T-helper 17 cell (primary cell): ENCODE results near the gene PDE12. TPM values are rescaled to one million over a fixed set of nuclear protein-coding genes. Genes with fewer than 3 reads are reported as not detected.
"Not testable (repeated sequence)": the region's sequence is repeated elsewhere in the genome, so short reads cannot be mapped to it uniquely, and the experiment has no call there.

Source experiments
- ATAC-seq: fragments of 150-1000 bp; cut with Tn5 transposase; 2 replicates; pipeline ENCODE4 v1.10.0; 2021; ENCODE audit warnings: mild to moderate bottlenecking, moderate library complexity
- DNase-seq, 3 donors: peaks; one replicate each; pipeline versions ENCODE4 v3.0.0 to v3.0.0-alpha.2; 2020 to 2021
- H3K9me3 ChIP-seq: one replicate; pipeline ENCODE4 v1.7.0; 2013; ENCODE audit warnings: low read length, mild to moderate bottlenecking; ENCODE audit not compliant: control insufficient read depth, poor library complexity, severe bottlenecking
- H3K27ac Mint-ChIP-seq: one replicate; pipeline ENCODE4 v1.8.0; 2022; ENCODE audit warnings: mild to moderate bottlenecking, moderate library complexity, mixed read lengths
- H3K27me3 Mint-ChIP-seq: one replicate; pipeline ENCODE4 v1.8.0; 2022; ENCODE audit warnings: mixed read lengths
- H3K36me3 Mint-ChIP-seq: one replicate; pipeline ENCODE4 v1.8.0; 2022; ENCODE audit warnings: low read depth, mixed read lengths
- H3K4me1 Mint-ChIP-seq: one replicate; pipeline ENCODE4 v1.8.0; 2022; ENCODE audit warnings: mild to moderate bottlenecking, mixed read lengths
- H3K4me3 Mint-ChIP-seq: one replicate; pipeline ENCODE4 v1.8.0; 2022; ENCODE audit warnings: mild to moderate bottlenecking, moderate library complexity, mixed read lengths
- total RNA-seq, 4 donors: library from RNA in 2 of 4; stranded (reverse) in 2 of 4; gene quantifications; one replicate each; pipeline ENCODE4 v1.2.3 and lab custom pipeline; 2022 to 2026

The PDE12 gene
- total RNA-seq, 2 donors from 2014 or later: 30.2 to 31.7 TPM

DNA sequence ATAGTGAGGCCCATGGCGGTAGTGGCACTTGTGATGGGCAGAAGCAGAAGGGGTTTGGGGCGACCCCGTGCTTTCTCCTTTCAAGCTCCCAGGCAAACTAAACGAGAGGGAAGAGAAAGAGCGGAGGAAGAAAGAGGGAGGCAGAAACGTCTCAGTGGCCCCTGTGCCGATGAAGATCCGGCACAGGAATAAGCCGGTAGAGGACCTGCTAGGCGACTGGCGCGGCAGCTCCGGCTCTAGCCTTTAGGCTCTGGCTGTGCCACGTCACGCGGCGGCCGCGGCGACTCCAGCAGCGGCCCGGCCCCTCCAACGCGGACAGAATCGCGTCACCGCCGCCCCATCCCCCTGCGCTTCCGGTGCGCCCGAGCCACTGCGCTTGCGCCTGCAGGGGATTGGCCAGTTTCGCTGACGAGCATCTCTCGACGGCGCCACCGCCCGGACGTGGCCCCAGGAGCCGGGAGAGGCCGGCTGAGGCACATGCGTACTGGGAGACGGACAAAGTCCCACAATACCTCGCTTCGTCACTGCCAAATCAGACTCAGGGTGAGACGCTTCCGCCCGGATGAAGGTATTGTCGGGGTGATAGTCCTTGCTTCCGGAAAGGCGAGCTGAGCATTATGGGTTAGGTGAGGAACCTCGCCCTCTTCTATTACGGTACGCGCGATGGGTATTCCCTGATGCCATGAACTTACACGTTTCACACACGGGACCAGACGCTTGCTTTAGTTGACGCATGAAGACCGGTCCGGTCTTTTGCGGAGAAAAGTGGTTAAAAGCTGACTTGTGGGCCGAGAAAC, 41.3 kb downstream of the PDE12 start, which contains the start of gene ARF4:
ARF4 (minus strand) TSS at position 218 of the 797 bp plus-strand sequence; CDS start at position 14, 204 bp downstream.
- Mint-ChIP-seq H3K4me1 (peaks cover 35% of the 10 kb centered on the region), H3K36me3 (peaks cover 2% of the 10 kb centered on the region), H3K4me3 (peak within 1 kb of the TSS; percentile 97), H3K27ac (peak within 1 kb of the TSS; percentile 99), H3K27me3 (no peaks in the 10 kb centered on the region)
- DNase-seq: peak; percentile 99 to 100 (median 99)
- H3K9me3 ChIP-seq: no peaks in the 10 kb centered on the region
- ATAC-seq: peak; percentile 87

DNA sequence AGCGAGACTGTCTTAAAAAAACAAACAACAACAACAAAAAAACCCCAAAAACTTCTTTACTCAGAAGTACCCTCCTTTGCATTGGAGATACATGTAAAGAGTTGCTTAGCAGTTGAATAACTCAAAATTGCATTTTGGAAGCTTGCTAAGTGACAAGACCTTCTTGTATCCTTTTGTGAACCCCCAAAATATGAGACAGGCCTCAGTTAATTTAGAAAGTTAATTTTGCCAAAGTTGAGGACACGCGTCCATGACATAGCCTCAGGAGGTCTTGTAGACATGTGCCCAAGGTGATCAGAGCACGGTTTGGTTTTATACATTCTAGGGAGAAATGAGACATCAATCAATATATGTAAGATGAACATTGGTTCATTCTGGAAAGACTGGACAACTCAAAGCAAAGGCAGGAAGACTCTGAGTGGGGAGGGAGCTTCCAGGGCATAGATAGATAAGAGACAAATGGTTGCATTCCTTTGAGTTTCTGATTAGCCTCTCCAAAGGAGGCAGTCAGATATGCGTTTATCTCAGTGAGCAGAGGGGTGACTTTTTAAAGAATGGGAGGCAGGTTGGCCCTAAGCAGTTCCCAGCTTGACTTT, 42.8 kb downstream of the PDE12 start:
- Mint-ChIP-seq H3K27me3 (no peaks in the 10 kb centered on the region), H3K27ac (peak overlapping the region; percentile 99), H3K4me3 (peak overlapping the region; percentile 97), H3K4me1 (peaks cover 28% of the 10 kb centered on the region), H3K36me3 (peaks cover 2% of the 10 kb centered on the region)
- ATAC-seq (no peak), DNase-seq (no peak)
- no peaks in the 10 kb centered on the region for H3K9me3 ChIP-seq

DNA sequence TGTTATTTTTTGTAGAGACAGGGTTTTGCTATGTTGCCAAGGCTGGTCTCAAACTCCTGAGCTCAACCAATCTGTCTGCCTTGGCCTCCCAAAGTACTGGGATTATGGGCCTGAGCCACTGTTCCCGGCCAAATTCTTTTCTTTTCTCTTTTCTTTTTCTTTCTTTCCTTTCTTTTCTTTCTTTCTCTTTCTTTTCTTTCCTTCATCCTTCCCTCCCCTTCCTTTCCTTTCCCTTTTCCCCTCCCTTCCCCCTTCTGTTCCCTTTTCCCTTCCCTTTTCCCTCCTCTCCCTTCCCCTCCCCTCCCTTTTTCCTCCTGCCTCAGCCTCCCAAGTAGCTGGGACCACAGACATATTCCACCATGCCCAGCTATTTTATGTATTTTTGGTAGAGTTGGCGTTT, 44.1 kb downstream of the PDE12 start:
- no peaks in the 10 kb centered on the region for H3K9me3 ChIP-seq
- Mint-ChIP-seq H3K27ac (peak overlapping the region; percentile 99), H3K4me3 (no peak overlapping the region), H3K36me3 (peaks cover 5% of the 10 kb centered on the region), H3K4me1 (peaks cover 19% of the 10 kb centered on the region), H3K27me3 (no peaks in the 10 kb centered on the region)
- no peak for DNase-seq
- no peak for ATAC-seq

DNA sequence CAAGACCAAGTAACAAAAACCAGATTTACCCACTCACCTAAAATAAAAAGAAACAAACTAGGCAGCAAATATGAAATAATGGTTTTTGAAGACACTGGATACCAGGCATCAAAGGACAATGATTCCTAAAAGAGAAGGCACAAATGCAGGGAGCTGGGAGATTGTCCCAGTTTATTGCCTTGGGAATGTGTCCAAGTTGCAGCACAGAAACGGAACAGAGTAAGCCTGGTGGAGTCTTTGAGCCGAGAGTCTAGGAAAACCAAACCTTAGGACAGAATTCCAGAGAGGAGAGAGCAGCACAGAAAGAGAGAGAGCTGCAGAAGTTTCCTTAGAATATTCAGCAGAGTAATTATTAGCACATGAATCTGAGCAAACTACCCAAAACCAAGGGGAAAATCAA, 48.9 kb downstream of the PDE12 start:
- no peaks in the 10 kb centered on the region for H3K9me3 ChIP-seq
- no peak overlapping the region for H3K27ac Mint-ChIP-seq
- H3K36me3 Mint-ChIP-seq: peaks cover 5% of the 10 kb centered on the region
- DNase-seq (no peak), ATAC-seq (no peak)
- no peaks in the 10 kb centered on the region for H3K27me3 Mint-ChIP-seq
- no peaks in the 10 kb centered on the region for H3K4me1 Mint-ChIP-seq
- peak overlapping the region; percentile 41 for H3K4me3 Mint-ChIP-seq

DNA sequence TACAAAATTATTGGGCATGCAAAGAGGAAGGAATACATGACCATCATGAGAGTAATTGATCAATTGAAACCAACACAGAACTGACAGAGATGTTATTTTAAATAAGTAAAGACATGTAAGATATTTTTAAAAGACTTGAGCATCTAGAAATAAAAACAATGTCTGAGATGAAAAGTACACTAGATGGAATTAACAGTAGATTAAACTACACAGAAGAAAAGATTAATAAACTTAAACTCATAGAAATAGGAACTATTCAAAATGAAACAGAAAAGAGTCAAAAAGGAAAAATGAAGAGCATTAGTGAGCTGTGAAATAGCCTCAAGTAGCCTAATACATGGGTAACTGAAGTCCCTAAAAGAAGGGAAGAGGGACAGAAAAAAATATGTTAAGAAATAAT, 49.6 kb downstream of the PDE12 start:
- peaks cover 5% of the 10 kb centered on the region for H3K36me3 Mint-ChIP-seq

DNA sequence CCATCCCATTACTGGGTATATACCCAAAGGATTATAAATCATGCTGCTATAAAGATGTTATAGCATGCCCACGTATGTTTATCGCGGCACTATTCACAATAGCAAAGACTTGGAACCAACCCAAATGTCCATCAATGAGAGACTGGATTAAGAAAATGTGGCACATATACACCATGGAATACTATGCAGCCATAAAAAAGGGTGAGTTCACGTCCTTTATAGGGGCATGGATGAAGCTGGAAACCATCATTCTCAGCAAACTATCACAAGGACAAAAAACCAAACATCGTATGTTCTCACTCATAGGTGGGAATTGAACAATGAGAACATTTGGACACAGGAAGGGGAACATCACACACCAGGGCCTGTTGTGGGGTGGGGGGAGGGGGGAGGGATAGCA, 55.8 kb downstream of the PDE12 start:
- ATAC-seq: not testable (repeated sequence)

More for the DNA sequence above, 49.6 kb downstream of the PDE12 start:
- Mint-ChIP-seq H3K27ac (no peak overlapping the region), H3K4me1 (no peaks in the 10 kb centered on the region), H3K27me3 (no peaks in the 10 kb centered on the region), H3K4me3 (no peak overlapping the region)
- H3K9me3 ChIP-seq: no peaks in the 10 kb centered on the region
- ATAC-seq: no peak
- no peak for DNase-seq

DNA sequence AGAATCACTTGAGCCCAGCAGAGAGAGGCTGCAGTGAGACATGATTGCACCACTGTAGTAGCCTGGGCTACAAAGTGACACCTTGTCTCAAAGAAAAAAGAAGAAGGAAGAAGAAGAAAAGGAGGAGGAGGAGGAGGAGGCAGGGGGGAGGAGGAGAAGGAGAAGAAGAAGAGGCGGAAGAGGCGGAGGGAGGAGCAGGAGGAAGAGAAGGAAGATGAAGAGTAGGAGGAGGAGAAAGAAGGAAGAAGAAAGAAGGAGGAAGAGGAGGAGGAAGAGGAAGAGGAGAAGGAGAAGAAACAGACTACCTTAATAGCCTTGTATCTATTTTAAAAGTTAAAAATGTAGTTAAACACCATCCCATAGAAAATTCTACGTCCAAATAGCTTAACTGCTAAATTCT, 60.2 kb downstream of the PDE12 start:
- Mint-ChIP-seq H3K4me1 (peaks cover 5% of the 10 kb centered on the region), H3K27ac (peak overlapping the region; percentile 53), H3K36me3 (no peaks in the 10 kb centered on the region), H3K4me3 (no peak overlapping the region), H3K27me3 (no peaks in the 10 kb centered on the region)
- ATAC-seq: no peak
- no peak for DNase-seq
- H3K9me3 ChIP-seq: no peaks in the 10 kb centered on the region

More for the DNA sequence above, 55.8 kb downstream of the PDE12 start:
- not testable (repeated sequence) for H3K36me3 Mint-ChIP-seq, H3K27me3 Mint-ChIP-seq, DNase-seq, H3K9me3 ChIP-seq, H3K4me1 Mint-ChIP-seq, H3K4me3 Mint-ChIP-seq, H3K27ac Mint-ChIP-seq

Other genes starting within 250 kb of the PDE12 start
- gene DNAH12, start 11.9 kb upstream of the PDE12 start, total RNA-seq: under 1 TPM; 0.07 to 0.23 TPM
- 10 to 100 TPM; 69.0 to 71.3 TPM for gene ARF4, start 41.1 kb downstream of the PDE12 start, total RNA-seq
- 10 to 100 TPM; 38.9 to 49.7 TPM for gene DENND6A, start 136.8 kb downstream of the PDE12 start, total RNA-seq
- 10 to 100 TPM; 59.0 to 71.4 TPM for gene SLMAP, start 200.0 kb downstream of the PDE12 start, total RNA-seq